Loucy (cell line): ENCODE data around the gene BCAP31.

ENCODE experiments used
- CTCF ChIP-seq: fragments of 200-600 bp; sonication (generic); conservative IDR thresholded peaks from 2 replicates; pipeline ENCODE4 v1.5.1; 2014; ENCODE audit warnings: mild to moderate bottlenecking, antibody characterized with exemption, low read length
- EZH2phosphoT487 ChIP-seq: fragments of 200-600 bp; IDR thresholded peaks from 2 replicates; pipeline ENCODE4 v1.6.1; 2018; ENCODE audit warnings: antibody characterized with exemption, mild to moderate bottlenecking, moderate library complexity, borderline replicate concordance

GRCh38 chrX:153770601-153771414 lies 46.6 kb upstream of the BCAP31 start:
- TF ChIP-seq CTCF (no peak), EZH2phosphoT487 (no peak)
